ENCODE data around the gene MYO7A. TPM values are rescaled to one million over a fixed set of nuclear protein-coding genes. Genes with fewer than 3 reads are reported as not detected.

The MYO7A gene
- total RNA-seq, 4 donors from 2014 or later = 11.7 to 26.4 (median 17.7) TPM

DNA sequence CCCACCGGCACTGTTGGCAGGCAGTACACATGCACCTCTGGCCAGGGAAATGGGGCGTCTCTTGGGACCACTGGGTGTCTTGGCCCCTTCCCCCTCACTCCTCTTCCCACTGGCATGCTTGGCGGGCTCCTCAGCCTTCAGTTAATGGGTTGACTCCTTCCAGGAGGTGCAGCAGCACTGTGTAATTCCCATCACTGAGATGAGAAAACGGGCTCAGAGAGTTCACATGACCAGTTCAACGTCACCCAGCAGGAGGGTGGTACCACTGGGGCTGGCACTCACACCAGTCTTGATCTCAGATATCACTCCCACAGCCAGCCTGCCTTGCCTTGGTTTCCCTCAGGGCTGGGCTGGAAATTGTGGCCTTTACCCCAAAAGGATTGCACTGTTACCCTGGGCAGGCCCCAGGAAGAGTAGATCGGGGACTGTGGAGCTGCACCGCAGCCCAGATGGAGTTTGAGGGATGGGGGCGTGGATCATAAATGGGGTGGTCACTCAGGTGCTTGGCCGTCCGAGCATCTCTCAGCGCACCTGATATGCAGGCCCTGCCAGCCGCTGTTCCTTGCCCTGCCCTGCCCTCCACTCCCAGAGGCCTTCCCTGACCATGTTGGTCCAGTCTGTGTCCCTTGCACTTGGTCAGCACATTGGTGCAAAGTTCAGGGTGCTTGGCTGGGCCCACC, 44.3 kb upstream of the MYO7A start:
- TF ChIP-seq, protein P1, sequence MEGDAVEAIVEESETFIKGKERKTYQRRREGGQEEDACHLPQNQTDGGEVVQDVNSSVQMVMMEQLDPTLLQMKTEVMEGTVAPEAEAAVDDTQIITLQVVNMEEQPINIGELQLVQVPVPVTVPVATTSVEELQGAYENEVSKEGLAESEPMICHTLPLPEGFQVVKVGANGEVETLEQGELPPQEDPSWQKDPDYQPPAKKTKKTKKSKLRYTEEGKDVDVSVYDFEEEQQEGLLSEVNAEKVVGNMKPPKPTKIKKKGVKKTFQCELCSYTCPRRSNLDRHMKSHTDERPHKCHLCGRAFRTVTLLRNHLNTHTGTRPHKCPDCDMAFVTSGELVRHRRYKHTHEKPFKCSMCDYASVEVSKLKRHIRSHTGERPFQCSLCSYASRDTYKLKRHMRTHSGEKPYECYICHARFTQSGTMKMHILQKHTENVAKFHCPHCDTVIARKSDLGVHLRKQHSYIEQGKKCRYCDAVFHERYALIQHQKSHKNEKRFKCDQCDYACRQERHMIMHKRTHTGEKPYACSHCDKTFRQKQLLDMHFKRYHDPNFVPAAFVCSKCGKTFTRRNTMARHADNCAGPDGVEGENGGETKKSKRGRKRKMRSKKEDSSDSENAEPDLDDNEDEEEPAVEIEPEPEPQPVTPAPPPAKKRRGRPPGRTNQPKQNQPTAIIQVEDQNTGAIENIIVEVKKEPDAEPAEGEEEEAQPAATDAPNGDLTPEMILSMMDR (IDR thresholded peaks at IDR 0.05; ENCODE audit: low read depth) = no peak

DNA sequence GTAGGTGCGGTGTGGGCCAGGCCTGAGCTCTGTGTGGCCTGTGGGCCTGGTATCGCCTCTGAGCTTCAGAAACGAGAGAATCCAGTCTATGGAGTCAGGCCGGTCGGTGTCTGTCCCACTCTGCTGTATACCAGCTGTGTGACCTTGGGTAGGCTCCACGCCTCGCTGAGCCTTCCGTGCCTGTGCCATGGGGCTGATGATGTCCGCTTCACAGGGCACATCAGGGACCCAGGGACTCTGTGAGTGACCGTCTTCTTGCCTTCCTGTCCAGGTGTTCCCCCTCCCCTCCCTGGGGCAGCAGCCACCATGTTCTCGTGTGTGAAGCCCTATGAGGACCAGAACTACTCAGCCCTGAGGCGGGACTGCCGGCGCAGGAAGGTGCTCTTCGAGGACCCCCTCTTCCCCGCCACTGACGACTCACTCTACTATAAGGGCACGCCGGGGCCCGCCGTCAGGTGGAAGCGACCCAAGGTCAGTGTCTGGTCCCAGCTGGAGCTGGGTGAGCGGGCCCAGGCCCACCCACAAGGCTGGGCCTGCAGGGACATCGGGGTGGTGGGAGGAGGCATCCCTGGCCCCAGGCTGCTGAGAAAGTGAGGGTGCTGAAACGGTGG, 43.4 kb upstream of the MYO7A start:
- TF ChIP-seq, protein P1 (IDR thresholded peaks at IDR 0.05; ENCODE audit: low read depth) = no peak

DNA sequence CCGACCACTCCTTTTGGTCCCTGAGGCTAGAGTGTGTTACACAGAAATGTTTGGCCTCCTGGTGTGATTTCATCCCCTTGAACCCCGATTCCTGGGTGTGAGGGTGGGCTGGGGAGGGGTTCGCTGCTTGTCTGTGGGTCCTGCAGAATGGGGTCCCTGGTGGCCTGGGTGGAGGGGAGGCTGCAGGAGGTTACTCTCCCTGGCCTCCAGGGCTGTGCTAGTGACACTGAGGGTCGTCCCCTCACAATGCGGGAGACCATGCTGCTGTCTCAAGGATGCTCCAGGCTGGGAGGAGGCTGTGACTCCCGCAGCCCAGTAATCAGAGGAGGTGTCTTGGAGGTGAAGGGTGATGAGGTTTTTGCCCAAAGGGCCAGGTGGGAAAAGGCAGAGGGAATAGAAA, 42.4 kb upstream of the MYO7A start:
- TF ChIP-seq, protein P1 (IDR thresholded peaks at IDR 0.05; ENCODE audit: low read depth) = no peak

DNA sequence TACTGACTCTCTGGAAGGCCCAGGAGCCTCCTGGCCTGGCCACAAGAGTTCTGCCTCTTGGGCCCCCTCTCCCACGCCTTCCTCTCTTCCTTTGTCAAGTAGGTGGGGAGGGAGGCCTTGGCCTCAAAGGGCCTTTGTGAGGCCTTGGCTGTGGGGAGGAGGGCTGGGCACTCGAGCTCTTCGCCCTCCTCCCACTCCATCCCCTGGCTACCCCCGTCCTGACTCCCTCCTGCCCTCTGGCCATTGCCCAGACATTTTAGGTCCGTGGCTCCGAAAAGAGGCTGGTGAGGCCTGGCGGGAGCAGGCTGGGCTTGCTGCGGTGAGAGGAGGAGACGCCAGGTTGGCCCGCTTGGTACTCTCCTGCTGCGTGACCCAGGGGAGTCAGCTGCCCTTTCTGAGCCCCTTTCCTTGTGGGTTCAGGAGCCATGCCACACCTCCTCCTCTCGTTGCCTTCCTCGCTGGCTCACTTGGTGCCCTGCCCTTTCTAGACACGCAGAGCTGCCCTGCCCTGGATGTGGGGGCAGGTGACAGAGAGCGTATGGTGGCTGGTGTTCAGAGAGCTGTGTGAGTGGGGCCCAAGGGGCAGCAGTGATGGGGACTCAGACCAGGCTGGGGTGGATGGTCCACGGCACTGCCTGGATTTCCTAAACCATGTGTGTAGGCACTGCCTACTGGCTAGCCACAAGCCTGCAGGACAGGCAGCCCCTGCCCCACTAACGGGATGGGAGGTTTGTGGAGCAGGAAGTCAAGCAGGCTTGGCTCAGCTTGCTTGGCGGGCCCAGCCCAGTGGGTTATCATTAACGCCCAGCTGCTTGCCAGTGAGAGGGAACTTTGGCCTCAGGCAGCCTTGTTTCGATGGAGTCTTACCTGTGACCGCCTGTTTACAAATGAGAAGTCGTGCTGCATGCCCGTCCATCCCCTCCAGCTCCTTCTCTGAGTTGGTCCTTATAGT, 41.2 kb upstream of the MYO7A start:
- TF ChIP-seq, protein P1 (IDR thresholded peaks at IDR 0.05; ENCODE audit: low read depth) = no peak

DNA sequence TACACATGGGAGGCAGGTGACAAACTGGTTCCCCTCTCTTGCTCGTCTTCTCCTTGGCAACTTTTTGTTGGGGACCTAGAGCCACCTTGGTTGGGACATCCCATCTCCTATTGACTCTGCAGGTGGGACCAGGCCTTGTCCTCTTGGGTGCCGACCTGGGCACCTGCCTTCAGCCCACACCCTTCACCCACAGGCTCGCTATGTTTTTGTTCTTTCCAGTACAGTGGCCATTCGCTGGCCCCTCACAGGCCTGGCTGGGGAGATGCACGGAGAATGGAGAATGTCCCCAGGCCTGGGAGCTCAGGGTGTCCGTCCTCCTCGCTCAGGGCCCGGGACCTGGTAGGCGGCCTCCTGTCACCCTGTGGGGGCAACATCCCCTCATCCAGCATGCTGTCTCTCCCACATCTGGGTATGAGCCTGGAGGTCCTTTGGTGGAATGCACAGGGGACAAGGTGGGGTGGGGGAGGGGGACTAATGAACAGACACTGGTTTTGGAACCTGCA, 40.3 kb upstream of the MYO7A start:
- TF ChIP-seq, protein P1 (IDR thresholded peaks at IDR 0.05; ENCODE audit: low read depth) = no peak

DNA sequence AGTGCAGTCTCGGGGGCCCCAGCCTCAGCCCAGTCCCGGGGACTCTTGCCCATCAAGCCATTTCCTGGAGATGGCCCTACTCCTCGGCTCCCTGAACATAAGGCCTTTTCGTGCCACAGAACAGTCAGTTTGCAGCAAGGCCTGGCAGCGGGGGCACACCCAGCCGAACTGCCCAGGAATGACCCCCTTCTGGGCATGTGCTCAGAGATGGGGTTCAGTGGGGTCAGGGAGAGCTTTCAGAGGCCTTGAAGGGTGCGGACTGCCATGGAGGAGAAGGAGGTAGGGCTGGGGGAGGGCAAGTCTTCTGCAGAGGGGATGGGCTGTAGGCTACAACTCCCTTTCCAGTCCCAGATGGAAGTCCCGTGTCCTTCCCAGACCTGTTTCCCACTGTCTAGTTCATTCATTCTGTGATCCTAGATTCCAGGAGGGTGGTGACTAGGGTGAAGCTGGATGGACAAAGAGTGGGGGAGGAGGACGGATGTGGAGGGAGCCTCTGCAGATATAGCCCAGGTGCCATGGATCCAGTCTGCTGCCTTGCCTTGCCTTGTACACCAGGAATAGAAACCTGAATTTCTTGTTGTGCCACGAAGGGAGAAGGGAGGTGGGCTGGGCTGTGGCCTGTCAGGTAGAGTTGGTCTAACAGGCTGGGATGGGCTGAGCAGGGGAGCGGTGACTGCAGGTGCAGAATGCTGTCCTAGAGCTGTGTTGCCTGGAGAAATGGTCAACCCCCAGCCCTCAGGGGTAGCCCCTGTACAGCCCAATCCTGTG, 39.6 kb upstream of the MYO7A start:
- TF ChIP-seq, protein P1 (IDR thresholded peaks at IDR 0.05; ENCODE audit: low read depth) = no peak

Data from subcutaneous adipose tissue (tissue), 4 donors.